Myocyte (in vitro differentiated cells): Measurements from ENCODE around the gene CDK11B. TPM values are rescaled to one million over a fixed set of nuclear protein-coding genes. Genes with fewer than 3 reads are reported as not detected.

Source experiments
- DNase-seq: peaks from one replicate; pipeline ENCODE4 v3.0.0-alpha.2; 2012; ENCODE audit warnings: low read depth
- total RNA-seq: library from RNA; depleted of rRNA; stranded (reverse); fragments of >200 nt; gene quantifications from 2 replicates; pipeline ENCODE4 v1.2.3, GENCODE V29; 2014

Gene CDK11B
- total RNA-seq, 1 donor from 2014 or later, result 16.0 TPM

DNA sequence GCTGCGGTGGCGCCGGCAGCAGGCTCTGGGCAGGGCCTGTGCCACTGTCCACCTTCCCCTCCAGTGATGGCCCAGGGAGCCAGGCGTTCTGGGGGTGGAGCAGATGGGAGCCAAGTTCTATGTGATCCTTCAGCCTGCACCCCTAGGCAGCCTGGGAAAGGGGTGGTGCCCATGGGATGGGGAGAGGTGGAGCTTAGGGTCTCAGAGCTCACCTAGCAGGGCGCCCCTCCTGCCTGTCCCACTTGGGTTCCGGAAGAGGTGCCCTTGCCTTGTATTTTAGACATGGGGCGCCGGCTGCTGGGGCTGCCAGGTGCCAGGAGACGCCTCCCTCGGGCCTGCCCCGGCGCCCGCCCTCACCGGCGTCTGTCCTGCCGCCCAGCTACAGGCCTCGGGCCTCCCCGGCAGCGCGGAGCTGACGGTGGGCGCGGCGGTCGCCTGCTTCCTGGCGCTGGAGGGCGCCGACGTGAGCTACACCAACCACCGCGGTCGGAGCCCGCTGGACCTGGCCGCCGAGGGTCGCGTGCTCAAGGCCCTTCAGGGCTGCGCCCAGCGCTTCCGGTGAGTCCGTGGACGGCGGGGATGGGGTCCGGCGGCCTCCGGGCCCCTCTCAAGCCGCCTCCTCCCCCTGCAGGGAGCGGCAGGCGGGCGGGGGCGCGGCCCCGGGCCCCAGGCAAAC, 29.9 kb downstream of the CDK11B start:
- DNase-seq, result no peak

DNA sequence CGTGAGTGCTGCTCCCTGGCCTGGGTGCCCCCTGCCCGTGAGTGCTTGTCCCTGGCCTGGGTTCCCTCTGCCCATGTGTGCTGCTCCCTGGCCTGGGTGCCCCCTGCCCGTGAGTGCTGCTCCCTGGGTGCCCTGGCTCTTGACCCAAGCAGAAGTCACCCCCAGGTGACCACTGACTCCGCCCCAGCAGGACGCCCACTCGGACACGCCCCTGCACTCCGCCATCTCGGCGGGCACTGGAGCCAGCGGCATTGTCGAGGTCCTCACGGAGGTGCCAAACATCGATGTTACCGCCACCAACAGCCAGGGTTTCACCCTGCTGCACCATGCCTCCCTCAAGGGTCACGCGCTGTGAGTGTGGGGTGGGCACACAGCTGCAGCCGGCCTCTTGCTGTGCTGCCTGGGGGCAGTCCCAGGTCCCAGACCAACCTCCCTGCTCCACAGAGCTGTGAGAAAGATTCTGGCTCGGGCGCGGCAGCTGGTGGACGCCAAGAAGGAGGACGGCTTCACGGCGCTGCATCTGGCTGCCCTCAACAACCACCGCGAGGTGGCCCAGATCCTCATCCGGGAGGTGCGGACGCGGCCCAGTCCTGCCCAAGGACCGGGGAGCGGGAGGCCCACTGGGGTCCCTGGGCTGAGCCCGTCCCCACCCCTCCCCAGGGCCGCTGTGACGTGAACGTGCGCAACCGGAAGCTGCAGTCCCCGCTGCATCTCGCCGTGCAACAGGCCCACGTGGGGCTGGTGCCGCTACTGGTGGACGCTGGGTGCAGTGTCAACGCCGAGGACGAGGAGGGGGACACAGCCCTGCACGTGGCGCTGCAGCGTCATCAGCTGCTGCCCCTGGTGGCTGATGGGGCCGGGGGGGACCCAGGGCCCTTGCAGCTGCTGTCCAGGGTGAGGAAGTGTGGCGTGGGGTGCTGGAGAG, 30.7 kb downstream of the CDK11B start:
- no peak for DNase-seq

DNA sequence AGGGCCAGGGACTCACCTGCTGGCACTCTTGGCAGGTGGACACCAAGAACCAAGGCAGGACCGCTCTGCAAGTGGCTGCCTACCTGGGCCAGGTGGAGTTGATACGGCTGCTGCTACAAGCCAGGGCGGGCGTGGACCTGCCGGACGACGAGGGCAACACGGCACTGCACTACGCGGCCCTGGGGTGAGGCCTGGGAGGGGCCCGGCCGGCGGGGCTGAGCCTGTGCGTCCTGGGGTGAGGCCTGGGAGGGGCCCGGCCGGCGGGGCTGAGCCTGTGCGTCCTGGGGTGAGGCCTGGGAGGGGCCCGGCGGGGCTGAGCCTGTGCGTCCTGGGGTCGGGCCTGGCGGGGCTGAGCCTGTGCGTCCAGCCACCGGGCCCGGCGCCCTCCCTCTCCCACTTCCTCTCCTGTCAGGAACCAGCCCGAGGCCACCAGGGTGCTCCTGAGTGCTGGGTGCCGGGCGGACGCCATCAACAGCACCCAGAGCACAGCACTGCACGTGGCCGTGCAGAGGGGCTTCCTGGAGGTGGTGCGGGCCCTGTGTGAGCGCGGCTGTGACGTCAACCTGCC, 31.5 kb downstream of the CDK11B start:
- no peak for DNase-seq

DNA sequence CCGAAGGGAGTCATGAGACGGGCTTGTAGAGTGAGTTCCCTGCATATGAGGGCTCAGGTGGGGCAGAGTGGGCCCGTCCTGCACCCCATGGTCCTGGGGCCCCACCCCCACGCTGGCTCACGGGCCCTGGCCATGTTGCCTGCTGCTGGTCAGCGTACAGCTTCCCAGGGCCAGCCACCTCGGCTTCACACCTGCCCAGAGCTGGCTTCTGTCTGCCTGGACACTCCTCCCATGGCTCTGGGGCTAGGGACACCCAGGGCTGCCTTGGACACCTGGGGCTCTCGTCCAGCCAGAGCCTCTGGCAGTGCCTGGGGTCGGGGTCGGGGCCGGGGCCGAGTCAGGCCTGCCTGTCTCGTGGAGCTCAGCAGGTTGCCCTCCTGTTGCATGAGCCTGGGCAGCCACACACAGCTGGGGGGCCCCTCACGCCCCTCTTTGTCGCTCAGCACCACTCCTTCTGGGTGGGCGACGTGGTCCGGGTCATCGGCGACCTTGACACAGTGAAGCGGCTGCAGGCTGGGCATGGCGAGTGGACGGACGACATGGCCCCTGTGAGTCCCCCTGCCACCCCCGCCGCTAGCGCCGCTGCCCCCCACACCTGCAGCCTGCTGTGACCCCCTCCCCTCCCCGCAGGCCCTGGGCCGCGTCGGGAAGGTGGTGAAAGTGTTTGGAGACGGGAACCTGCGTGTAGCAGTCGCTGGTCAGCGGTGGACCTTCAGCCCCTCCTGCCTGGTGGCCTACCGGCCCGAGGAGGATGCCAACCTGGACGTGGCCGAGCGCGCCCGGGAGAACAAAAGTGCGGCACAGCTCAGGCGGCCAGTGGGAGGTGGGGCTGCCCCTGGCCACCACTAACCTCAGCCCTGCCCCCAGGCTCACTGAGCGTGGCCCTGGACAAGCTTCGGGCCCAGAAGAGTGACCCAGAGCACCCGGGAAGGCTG, 32.3 kb downstream of the CDK11B start:
- DNase-seq, result no peak

DNA sequence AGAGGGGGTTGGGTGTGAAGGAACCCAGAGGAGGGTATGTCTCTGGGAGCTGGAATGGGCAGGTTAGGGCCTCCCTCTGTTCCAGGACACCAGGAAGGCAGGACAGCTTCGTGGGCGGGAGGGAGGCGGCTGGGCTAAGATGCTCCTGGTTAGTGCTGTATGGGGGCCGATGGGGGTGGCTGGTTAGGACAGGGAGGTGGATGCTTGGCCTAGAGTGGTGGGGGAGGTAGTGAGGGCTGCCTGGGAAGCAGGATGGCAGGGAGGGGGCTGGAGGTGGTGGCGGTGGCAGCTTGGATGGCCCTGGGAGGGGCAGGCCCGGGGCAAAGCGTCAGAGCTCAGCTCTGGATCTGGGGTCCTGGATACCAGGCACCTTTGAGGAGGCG, 33.0 kb downstream of the CDK11B start:
- DNase-seq, result no peak

- DNase-seq, result no peak
These were observed 33.4 kb downstream of the CDK11B start for GRCh38 chr1:1625404-1625775.

- no peak for DNase-seq
These were observed 34.1 kb downstream of the CDK11B start for GRCh38 chr1:1624443-1625403.

DNA sequence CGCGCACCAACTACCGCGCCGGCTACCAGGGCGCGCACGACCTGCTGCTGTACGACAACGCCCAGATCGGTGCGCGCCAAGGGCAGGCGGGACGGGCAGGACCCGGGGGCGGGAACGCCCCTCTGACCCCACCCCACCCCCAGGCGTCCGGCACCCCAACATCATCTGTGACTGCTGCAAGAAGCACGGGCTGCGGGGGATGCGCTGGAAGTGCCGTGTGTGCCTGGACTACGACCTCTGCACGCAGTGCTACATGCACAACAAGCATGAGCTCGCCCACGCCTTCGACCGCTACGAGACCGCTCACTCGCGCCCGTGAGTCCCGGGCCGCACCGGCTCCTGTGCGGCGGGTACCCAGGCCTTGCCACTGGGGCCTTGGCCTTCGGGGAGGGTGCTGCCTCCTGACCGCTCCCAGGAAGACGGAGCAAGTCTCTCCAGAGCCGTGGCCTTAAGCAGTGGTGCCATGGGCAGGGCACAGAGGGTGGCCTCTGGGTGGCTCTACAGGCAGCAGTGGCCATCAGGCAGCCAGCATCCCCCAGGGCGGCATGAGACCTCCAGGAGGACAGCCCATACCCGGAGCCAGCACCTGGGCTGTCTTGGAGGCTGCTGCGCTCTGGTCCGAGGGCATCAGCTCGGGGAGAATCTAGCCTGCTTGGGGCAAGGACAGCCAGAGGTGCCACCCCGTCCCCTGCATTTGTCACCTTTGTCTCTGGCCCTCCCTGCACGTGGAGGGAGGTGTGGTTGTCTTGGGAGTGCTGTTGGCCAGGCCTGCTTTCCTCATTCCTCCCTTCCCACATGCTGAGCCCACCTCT, 35.0 kb downstream of the CDK11B start:
- DNase-seq, result no peak

DNA sequence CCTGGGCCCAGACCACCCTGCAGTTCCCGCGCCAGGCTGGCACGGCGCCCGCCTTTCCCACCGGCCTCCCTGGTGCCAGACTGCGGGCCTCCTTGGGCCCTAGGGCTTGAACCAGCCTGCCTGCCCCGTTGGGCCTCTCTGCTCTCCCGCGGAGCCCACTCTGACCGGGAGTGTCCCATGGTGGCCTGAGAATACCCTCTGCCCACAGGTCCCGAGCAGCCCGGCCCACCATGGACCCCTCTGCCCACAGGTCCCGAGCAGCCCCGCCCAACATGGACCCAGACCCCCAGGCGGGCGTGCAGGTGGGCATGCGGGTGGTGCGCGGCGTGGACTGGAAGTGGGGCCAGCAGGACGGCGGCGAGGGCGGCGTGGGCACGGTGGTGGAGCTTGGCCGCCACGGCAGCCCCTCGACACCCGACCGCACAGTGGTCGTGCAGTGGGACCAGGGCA, 35.6 kb downstream of the CDK11B start:
- no peak for DNase-seq

- DNase-seq, result no peak
These were observed 36.1 kb downstream of the CDK11B start for GRCh38 chr1:1622788-1623094.

- DNase-seq, result no peak
These were observed 36.6 kb downstream of the CDK11B start for GRCh38 chr1:1622010-1622787.

DNA sequence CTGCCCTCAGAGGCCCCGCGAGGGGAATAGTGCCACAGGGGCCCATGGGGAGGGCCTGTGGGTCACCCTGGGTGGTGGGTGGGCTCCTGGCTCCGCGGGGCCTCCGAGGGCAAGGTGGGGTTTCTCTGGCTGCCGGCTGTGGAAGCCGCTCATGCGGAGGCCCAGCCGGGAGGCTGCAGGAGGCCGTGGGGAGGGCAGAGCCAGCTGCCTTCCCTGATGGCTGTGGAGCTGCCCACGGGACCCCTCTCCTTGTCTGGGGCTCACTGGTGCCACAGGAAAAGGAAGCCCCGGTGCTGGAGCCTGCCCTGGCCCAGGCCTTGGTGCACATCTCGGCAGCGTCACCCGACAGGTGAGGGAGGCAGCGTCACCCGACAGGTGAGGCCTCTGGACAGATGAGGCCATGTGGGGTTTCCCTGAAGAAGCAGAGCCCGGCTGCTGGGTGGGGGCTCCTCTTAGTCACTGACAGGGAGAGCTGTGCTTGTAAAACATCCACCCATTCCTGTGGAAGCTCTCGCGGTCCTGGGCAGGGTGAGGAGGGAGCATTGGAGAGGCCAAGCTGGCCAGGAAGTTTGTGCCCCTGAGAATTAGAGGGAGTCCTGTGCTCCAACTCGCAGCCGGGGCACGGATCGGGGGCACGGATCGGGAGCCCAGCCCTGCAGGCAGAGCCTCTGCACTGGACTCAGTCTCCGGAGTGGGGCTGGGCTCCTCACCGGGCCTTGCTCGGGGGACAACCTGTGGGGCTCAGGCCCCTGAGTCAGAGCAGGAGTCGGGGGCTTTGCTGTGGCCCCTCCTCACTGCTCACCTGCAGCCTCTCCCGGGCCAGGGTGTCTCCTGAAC, 37.4 kb downstream of the CDK11B start:
- no peak for DNase-seq

GRCh38 chr1:1620433-1621139, 38.2 kb downstream of the CDK11B start:
- no peak for DNase-seq

- peak; percentile 47 for DNase-seq
These were observed 38.9 kb downstream of the CDK11B start for GRCh38 chr1:1619917-1620361.

DNA sequence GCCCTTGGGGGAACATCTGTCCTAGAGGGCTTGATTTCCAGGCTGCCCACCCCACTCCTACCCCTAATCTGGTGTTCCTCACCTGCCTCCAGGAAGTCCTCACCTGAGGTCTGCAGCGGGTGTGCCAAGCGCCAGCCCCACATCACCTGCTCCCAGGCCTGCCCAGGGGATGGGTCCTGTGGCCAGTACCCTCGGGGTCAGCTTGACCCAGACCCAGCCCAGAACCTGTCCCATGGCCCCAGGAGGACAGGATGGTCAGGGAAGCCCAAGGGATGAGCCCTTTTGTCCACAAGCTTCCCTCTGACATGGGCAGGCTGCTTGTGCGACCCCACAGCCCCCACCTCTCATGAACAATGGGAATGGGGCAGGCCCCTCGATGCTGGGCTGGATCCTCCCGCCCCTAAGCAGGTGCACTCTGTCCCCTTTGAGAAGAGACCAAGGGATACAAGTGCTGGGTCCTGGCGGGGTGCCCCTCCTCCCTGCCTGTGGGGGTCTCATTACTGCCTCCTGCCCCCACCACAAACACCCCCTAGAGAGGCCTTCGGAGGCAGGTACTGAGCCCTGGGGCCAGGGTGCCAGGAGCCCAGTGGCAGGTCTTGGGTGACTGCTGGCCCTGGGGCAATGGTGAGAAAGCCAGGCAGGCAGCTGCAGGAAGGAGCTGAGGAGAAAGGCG, 40.3 kb downstream of the CDK11B start:
- DNase-seq, result no peak

DNA sequence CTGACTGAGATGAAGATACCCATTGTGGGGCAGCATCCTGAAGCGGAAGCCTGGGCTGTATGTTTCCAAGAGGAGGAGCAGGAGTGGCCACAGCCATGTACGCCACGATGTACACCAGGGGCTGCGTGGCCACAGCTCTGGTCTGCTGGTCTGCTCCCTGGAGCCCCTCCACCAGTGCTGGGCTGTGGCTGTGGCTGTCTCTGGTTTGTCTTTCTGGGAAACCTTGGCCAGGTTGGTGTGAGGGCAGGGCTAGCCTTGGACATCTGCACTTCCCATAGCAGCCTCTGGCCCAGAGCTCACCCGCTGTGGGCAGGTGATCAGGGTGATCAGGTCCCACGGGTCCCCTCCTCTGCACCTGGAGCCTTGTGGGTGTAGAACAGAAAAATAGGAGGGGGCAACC, 40.9 kb downstream of the CDK11B start:
- no peak for DNase-seq
